K562 (cell line): ENCODE results near the gene HSDL2. TPM values are rescaled to one million over a fixed set of nuclear protein-coding genes. Genes with fewer than 3 reads are reported as not detected.
A peak's percentile ranks its signal among the peaks of the same experiment; 100 is the strongest.

Experiments used
- ATAC-seq: fragments of 200-7000 bp; cut with Tn5 transposase; 3 replicates; pipeline ENCODE4 v1.9.1; 2020; ENCODE audit warnings: moderate library complexity
- BruUV-seq: library from RNA; stranded (reverse); fragments of 400-500 nt; replicated peaks from 2 replicates; lab custom pipeline; 2021; lab: Mats Ljungman, UMichigan
- CTCF ChIA-PET: fragments of 300-600 bp; formaldehyde crosslinking; extraction: SDS; loops from one replicate; lab custom pipeline; 2021; ENCODE audit warnings: low intra/inter-chr PET ratio; lab: Yijun Ruan, JAX
- POLR2A ChIA-PET: fragments of 300-600, 350-650 bp; sonication (Branson Sonifier 250); formaldehyde crosslinking; extraction: SDS; loops from one replicate; lab custom pipeline; 2021; ENCODE audit warnings: antibody characterized with exemption, inconsistent platforms; lab: Yijun Ruan, JAX
- DNase-seq, 4 experiments: peaks; one replicate each; pipeline versions ENCODE4 v3.0.0 to v3.0.0-alpha.2; 2011 to 2018; ENCODE audit warnings: low spot score in 3 of 4, mixed read lengths in 3 of 4; ENCODE audit errors: extremely low read depth in 1 of 4
- FAIRE-seq: peaks from 2 replicates; lab custom pipeline; 2011; peaks lifted over from hg19 to GRCh38; lab: Jason Lieb, UNC
- H2AFZ ChIP-seq: 2 replicates; pipeline ENCODE4 v1.6.0; 2011; ENCODE audit warnings: low read depth, low read length, control low read depth, inconsistent platforms
- H3K27ac ChIP-seq: fragments of 200-600 bp; 3 replicates; pipeline ENCODE4 v1.8.0; 2011; ENCODE audit warnings: low read depth, mild to moderate bottlenecking, control low read depth, inconsistent platforms, low read length, moderate library complexity, mixed read lengths; ENCODE audit errors: extremely low read depth
- H3K27me3 ChIP-seq, 2 experiments: fragments of 300-600 bp in 1 of 2; 2 replicates in 1 of 2; 3 replicates in 1 of 2; pipeline versions ENCODE4 v1.6.0 to v1.8.0; 2011; ENCODE audit warnings: inconsistent platforms in 2 of 2, low read length in 2 of 2, mild to moderate bottlenecking in 1 of 2, mixed read lengths in 1 of 2, moderate library complexity in 1 of 2; ENCODE audit not compliant: control insufficient read depth in 2 of 2, insufficient read depth in 2 of 2
- H3K36me3 ChIP-seq: fragments of 300-600 bp; 3 replicates; pipeline ENCODE4 v1.8.0; 2011; ENCODE audit warnings: mild to moderate bottlenecking, low read length, inconsistent platforms; ENCODE audit not compliant: control insufficient read depth, insufficient read depth
- H3K4me1 ChIP-seq, 2 experiments: fragments of 200-600 bp in 1 of 2; replicated peaks in 1 of 2; 2 replicates in 1 of 2; 3 replicates in 1 of 2; pipeline versions ENCODE4 v1.5.1 to v1.8.0; 2011; ENCODE audit warnings: inconsistent platforms in 2 of 2, low read length in 2 of 2, mild to moderate bottlenecking in 1 of 2, mixed read lengths in 1 of 2, moderate library complexity in 1 of 2; ENCODE audit not compliant: control insufficient read depth in 2 of 2, insufficient read depth in 2 of 2
- H3K4me2 ChIP-seq: 2 replicates; pipeline ENCODE4 v1.6.1; 2011; ENCODE audit warnings: low read length, control low read depth, inconsistent platforms, mixed read lengths; ENCODE audit not compliant: insufficient read depth
- H3K4me3 ChIP-seq: fragments of 200-600 bp; sonication (generic), shearing (Covaris generic); 2 replicates; pipeline ENCODE4 v1.5.1; 2016; ENCODE audit warnings: control low read depth, inconsistent platforms
- H3K79me2 ChIP-seq: fragments of 200-600 bp; 3 replicates; pipeline ENCODE4 v1.8.0; 2011; ENCODE audit warnings: low read length, inconsistent platforms; ENCODE audit not compliant: control insufficient read depth, insufficient read depth
- H3K9ac ChIP-seq, 2 experiments: 2 replicates each; pipeline versions ENCODE4 v1.6.0 to v1.6.1; 2011; ENCODE audit warnings: low read depth in 2 of 2, low read length in 2 of 2, control low read depth in 1 of 2, inconsistent platforms in 1 of 2, mild to moderate bottlenecking in 1 of 2, mixed read lengths in 1 of 2; ENCODE audit not compliant: insufficient read depth in 1 of 2
- H3K9me1 ChIP-seq: one replicate; pipeline ENCODE4 v1.6.0; 2011; ENCODE audit warnings: inconsistent platforms, mild to moderate bottlenecking, low read length, moderate library complexity; ENCODE audit not compliant: control insufficient read depth, insufficient read depth
- H3K9me3 ChIP-seq: replicated peaks from 2 replicates; pipeline ENCODE4 v1.5.1; 2011; ENCODE audit warnings: low read depth, low read length, inconsistent platforms; ENCODE audit not compliant: control insufficient read depth, insufficient read depth
- H4K20me1 ChIP-seq: replicated peaks from 2 replicates; pipeline ENCODE4 v1.6.1; 2011; ENCODE audit warnings: low read length, inconsistent platforms, mixed read lengths; ENCODE audit not compliant: control insufficient read depth, insufficient read depth
- CBX2 ChIP-seq: fragments of 200-600 bp; sonication (generic); IDR thresholded peaks from one replicate; pipeline ENCODE4 v1.6.1; 2012; ENCODE audit warnings: mild to moderate bottlenecking, low read length, inconsistent platforms; ENCODE audit not compliant: insufficient read depth, poor library complexity, severe bottlenecking
- CBX3 ChIP-seq, 2 experiments: IDR thresholded peaks; 1 replicate in 1 of 2; 2 replicates in 1 of 2; pipeline ENCODE4 v1.6.1; 2012; ENCODE audit warnings: inconsistent platforms in 2 of 2, low read length in 2 of 2, borderline replicate concordance in 1 of 2, control low read depth in 1 of 2
- FOXK2 ChIP-seq, 2 experiments: fragments of 450-650 bp; IDR thresholded peaks in 1 of 2; conservative IDR thresholded peaks in 1 of 2; 2 replicates each; pipeline ENCODE4 v1.6.1; 2016; ENCODE audit warnings: low read depth in 2 of 2, mild to moderate bottlenecking in 1 of 2
- RCOR1 ChIP-seq, 2 experiments: IDR thresholded peaks; 2 replicates each; pipeline ENCODE4 v1.6.1; 2012; ENCODE audit warnings: low read depth in 2 of 2, low read length in 2 of 2, borderline replicate concordance in 1 of 2, improper control_type of control experiment in 1 of 2
- TRIM24 ChIP-seq, 2 experiments: fragments of 450-650 bp; IDR thresholded peaks; 2 replicates each; pipeline ENCODE4 v1.6.1; 2016
- TRIM28 ChIP-seq: fragments of 450-650 bp; IDR thresholded peaks from 2 replicates; pipeline ENCODE4 v1.6.1; 2017
- ZNF280A ChIP-seq: fragments of 450-650 bp; IDR thresholded peaks from 2 replicates; pipeline ENCODE4 v1.6.1; 2018; ENCODE audit warnings: mild to moderate bottlenecking, low read depth; ENCODE audit not compliant: partially characterized antibody
- ZNF280B ChIP-seq: fragments of 250-450 bp; sonication (Bioruptor Pico); IDR thresholded peaks from 2 replicates; pipeline ENCODE4 v1.5.1; 2021; ENCODE audit warnings: mild to moderate bottlenecking
- WGBS: fragments of 100-300 bp; shearing (Covaris generic); methylation state at CpG from one replicate; pipeline ENCODE4 v1.1.6; 2016; ENCODE audit warnings: low coverage, mixed read lengths; ENCODE audit not compliant: insufficient coverage; ENCODE audit errors: missing lambda C conversion rate; 5-methylcytosine and 5-hydroxymethylcytosine counted together
- in situ Hi-C: fragments of 300-500 bp; cut with MboI; formaldehyde crosslinking; loops from 4 replicates; pipeline ENCODE4 v1.15.0; 2018; ENCODE audit warnings: inconsistent platforms, mixed read lengths
- intact Hi-C: fragments of 100-400 bp; cut with micrococcal nuclease; formaldehyde crosslinking; loops from 2 replicates; pipeline ENCODE4 v1.14.2; 2022
- polyA plus RNA-seq, 8 experiments: library from polyadenylated mRNA; depleted of rRNA in 4 of 8; stranded (reverse) in 5 of 8; unstranded in 3 of 8; fragments of >200 nt; fragmentation: Nextera tagmentation in 2 of 8; fragmentation: Illumina TruSeq in 1 of 8; extraction: Ambion mirVana in 2 of 8; extraction: Trizol in 1 of 8; gene quantifications; 2 replicates each; pipeline versions ENCODE4 v1.2.1 to v1.2.3, GENCODE V29; 2011 to 2014; ENCODE audit warnings: inconsistent platforms in 1 of 8, missing spikeins in 1 of 8
- total RNA-seq, 7 experiments: library from RNA; depleted of rRNA in 6 of 7; stranded (reverse); fragments of >200 nt in 6 of 7; fragmentation: Illumina TruSeq in 2 of 7; extraction: Trizol in 2 of 7; gene quantifications; 2 replicates each; pipeline versions ENCODE4 v1.2.1 to v1.2.3, GENCODE V29; 2011 to 2021; ENCODE audit warnings: low replicate concordance in 1 of 7

The HSDL2 gene
- total and polyA plus RNA-seq, 9 of the 15 experiments (the other 6 are each of a cell fraction or from before 2014, with no cell fraction given), result 22.8 to 74.1 (median 35.6) TPM

GRCh38 chr9:112494153-112494552 lies 114.2 kb downstream of the HSDL2 start:
- in situ Hi-C loops, result no loop called here

More at GRCh38 chr9:112494153-112494552, 114.2 kb downstream of the HSDL2 start:
- no TSS peak for BruUV-seq
- H3K79me2 ChIP-seq, result peaks cover 98% of the 10 kb centered on the region
- ATAC-seq, result no peak
- H3K27me3 ChIP-seq, result no peaks in the 10 kb centered on the region
- no peak overlapping the region for H2AFZ ChIP-seq
- intact Hi-C loops, result loop anchor here (5.0 kb wide), 1 partner anchor 72 kb away; no protein-coding TSS in a partner anchor
- TF ChIP-seq RCOR1 (IDR thresholded peaks at IDR 0.05; ENCODE audit: borderline replicate concordance in 1 of 2, low read depth in 2 of 2, low read length in 2 of 2) (no peak), FOXK2 (conservative IDR thresholded peaks at IDR 0.05 in 1 of 2, IDR thresholded peaks at IDR 0.05 in 1 of 2; ENCODE audit: low read depth in 2 of 2) (0 out of 4 replicates have a peak, but pooled peaks of 1 of the 2 experiments have one; percentile 20), ZNF280A (peak; percentile 55), CBX2 (no peak), TRIM24 (IDR thresholded peaks at IDR 0.05) (peak; percentile 25 to 59; a peak in 1 of 4 replicates), ZNF280B (CRISPR knock-in tag) (0 out of 2 replicates have a peak, but pooled peaks have one; percentile 26), CBX3 (IDR thresholded peaks at IDR 0.05; ENCODE audit: borderline replicate concordance in 1 of 2, low read length in 2 of 2) (0 out of 3 replicates have a peak, but pooled peaks of 1 of the 2 experiments have one; percentile 10), TRIM28 (peak; percentile 86; the same call in 1 of the 2 replicates)
- H3K27ac ChIP-seq, result no peak overlapping the region
- 91% methylated on average over 1 of the region's 1 CpG for WGBS
- H3K4me2 ChIP-seq, result no peak overlapping the region
- ChIA-PET CTCF (no interaction called here), POLR2A (no interaction called here)
- H3K4me1 ChIP-seq, result peaks cover 0 to 16% of the 10 kb centered on the region in 2 experiments; a peak in 2 of 5 replicates
- no peak for DNase-seq
- H3K9ac ChIP-seq, result no peak overlapping the region
- H3K9me3 ChIP-seq, result peaks cover 9% of the 10 kb centered on the region; the same call in 1 of the 2 replicates
- peaks cover 43% of the 10 kb centered on the region for H3K36me3 ChIP-seq
- H3K9me1 ChIP-seq, result no peaks in the 10 kb centered on the region
- H3K4me3 ChIP-seq, result no peak overlapping the region
- 0 out of 2 replicates have a peak, but pooled peaks cover 2% of the 10 kb centered on the region for H4K20me1 ChIP-seq
- FAIRE-seq, result no peak
